ENCODE results near the gene PPFIBP2.

The PPFIBP2 gene

DNA sequence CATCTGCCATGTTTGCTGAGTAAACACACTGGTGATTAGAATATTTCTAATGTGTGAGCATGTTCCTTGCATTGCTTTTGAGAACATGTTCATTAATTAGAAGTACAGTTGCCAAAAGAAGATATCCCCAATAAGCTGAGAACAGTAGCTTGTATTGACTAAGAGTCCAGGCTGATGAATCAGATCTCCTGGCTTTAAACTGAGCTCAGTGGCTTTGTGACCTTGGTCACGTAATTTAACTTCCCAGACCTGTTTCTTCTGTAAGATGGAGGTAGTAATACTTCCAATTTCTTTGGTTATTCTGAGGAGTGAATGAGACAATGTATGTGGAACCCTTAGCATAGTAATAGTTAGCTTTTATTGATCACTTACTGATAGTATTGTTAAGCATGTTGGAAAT lies 97.6 kb downstream of the PPFIBP2 start:
- Histone ChIP-seq H3K9me3 (ENCODE audit: control insufficient read depth, insufficient read depth, low read depth, low read length) (no peaks in the 10 kb centered on the region), H3K27ac (ENCODE audit: extremely low read depth, low read depth, low read length) (no peak overlapping the region), H3K4me3 (ENCODE audit: low read depth, low read length) (no peak overlapping the region), H3K36me3 (ENCODE audit: control insufficient read depth in 2 of 2, insufficient read depth in 1 of 2, low read length in 2 of 2) (peaks cover 0 to 12% of the 10 kb centered on the region in 2 experiments; a peak in 1 of 3 replicates), H3K4me1 (ENCODE audit: control insufficient read depth, insufficient read depth, low read length) (no peaks in the 10 kb centered on the region)
- ChIA-PET CTCF (interaction anchor here (0.5 to 1.2 kb wide), 4 partner anchors 16 to 725 kb away, joined by 3 to 6 read pairs (median 4); no protein-coding TSS in a partner anchor), POLR2A (no interaction called here)
- no peak for TF ChIP-seq ZBTB10 (tag by site-specific recombination; IDR thresholded peaks at IDR 0.05)
- no peak for TF ChIP-seq ZNF830 (tag by site-specific recombination; IDR thresholded peaks at IDR 0.05; ENCODE audit: low read depth)
- no peak for TF ChIP-seq GFI1B (tag by site-specific recombination; IDR thresholded peaks at IDR 0.05)
- no peak for TF ChIP-seq ZNF335 (tag by site-specific recombination; conservative IDR thresholded peaks at IDR 0.05)
- no peak for TF ChIP-seq ZNF169 (tag by site-specific recombination; IDR thresholded peaks at IDR 0.05)
- no peak for TF ChIP-seq ZNF24 (tag by site-specific recombination; IDR thresholded peaks at IDR 0.05)
- TF ChIP-seq ZNF311 (tag by site-specific recombination; IDR thresholded peaks at IDR 0.05; ENCODE audit: borderline replicate concordance) = no peak
- no peak for TF ChIP-seq ATF2 (tag by site-specific recombination; IDR thresholded peaks at IDR 0.05; ENCODE audit: low read depth)
- no peak for TF ChIP-seq ZNF26 (tag by site-specific recombination; IDR thresholded peaks at IDR 0.05)
- TF ChIP-seq ZNF768 (tag by site-specific recombination; IDR thresholded peaks at IDR 0.05) = no peak
- no peak for TF ChIP-seq ZNF629 (tag by site-specific recombination; IDR thresholded peaks at IDR 0.05)
- no peak for TF ChIP-seq ZBTB17 (tag by site-specific recombination; IDR thresholded peaks at IDR 0.05)
- no peak for TF ChIP-seq HIC1 (tag by site-specific recombination; IDR thresholded peaks at IDR 0.05)
- no peak for TF ChIP-seq AEBP2 (tag by site-specific recombination; IDR thresholded peaks at IDR 0.05; ENCODE audit: borderline replicate concordance)
- no peak for TF ChIP-seq ZNF510 (tag by site-specific recombination; IDR thresholded peaks at IDR 0.05; ENCODE audit: insufficient replicate concordance)

Data from HEK293 (cell line).